Activated effector memory CD4-positive, alpha-beta T cell treated with Interleukin-2 at 50 U/mL for 16 hours (primary cell): ENCODE data around the gene CALCOCO2.

Source experiments
- DNase-seq: peaks from one replicate; pipeline ENCODE4 v3.0.0-alpha.2; 2020

Gene CALCOCO2

GRCh38 chr17:48873696-48874443 is 43.0 kb downstream of the CALCOCO2 start:
- DNase-seq = no peak

GRCh38 chr17:48878920-48879898 is 48.4 kb downstream of the CALCOCO2 start:
- peak; percentile 29 for DNase-seq

- no peak for DNase-seq
Measured at GRCh38 chr17:48882272-48882671, 51.4 kb downstream of the CALCOCO2 start.

- DNase-seq = no peak
Measured at GRCh38 chr17:48883171-48883570, 52.3 kb downstream of the CALCOCO2 start.

GRCh38 chr17:48890086-48890485 is 59.3 kb downstream of the CALCOCO2 start:
- no peak for DNase-seq

GRCh38 chr17:48892940-48893645 is 62.3 kb downstream of the CALCOCO2 start:
- DNase-seq = no peak

GRCh38 chr17:48893646-48894508 is 63.0 kb downstream of the CALCOCO2 start:
- no peak for DNase-seq

GRCh38 chr17:48894886-48895285 is 64.1 kb downstream of the CALCOCO2 start:
- DNase-seq = no peak

- DNase-seq = no peak
Measured at GRCh38 chr17:48901241-48901640, 70.4 kb downstream of the CALCOCO2 start.

GRCh38 chr17:48903401-48903800 is 72.6 kb downstream of the CALCOCO2 start:
- no peak for DNase-seq

- DNase-seq = no peak
Measured at GRCh38 chr17:48904428-48904827, 73.6 kb downstream of the CALCOCO2 start.

GRCh38 chr17:48905987-48906515 is 75.2 kb downstream of the CALCOCO2 start:
- no peak for DNase-seq

GRCh38 chr17:48907713-48908046 is 76.8 kb downstream of the CALCOCO2 start:
- no peak for DNase-seq

GRCh38 chr17:48908047-48908843 is 77.4 kb downstream of the CALCOCO2 start, which contains the start of gene UBE2Z:
Gene UBE2Z (plus strand): TSS chr17:48908407. CDS start chr17:48908504, 97 bp downstream.
- DNase-seq = peak; percentile 89

GRCh38 chr17:48908853-48909394 is 78.1 kb downstream of the CALCOCO2 start:
- peak; percentile 73 for DNase-seq

- DNase-seq = no peak
Measured at GRCh38 chr17:48909783-48910182, 78.9 kb downstream of the CALCOCO2 start.

GRCh38 chr17:48910370-48910769 is 79.5 kb downstream of the CALCOCO2 start:
- DNase-seq = no peak

- no peak for DNase-seq
Measured at GRCh38 chr17:48912476-48912875, 81.6 kb downstream of the CALCOCO2 start.
